Measurements from ENCODE around the gene NXNL2.

NXNL2 gene

GRCh38 chr9:88580961-88581360 is 46.0 kb downstream of the NXNL2 start:
- no peak for DNase-seq

GRCh38 chr9:88583901-88584596 is 49.1 kb downstream of the NXNL2 start:
- no peak for DNase-seq

GRCh38 chr9:88585426-88585825 is 50.4 kb downstream of the NXNL2 start:
- DNase-seq = no peak

- no peak for DNase-seq
These were observed 51.5 kb downstream of the NXNL2 start for GRCh38 chr9:88586452-88586851.

- DNase-seq = no peak
These were observed 52.2 kb downstream of the NXNL2 start for GRCh38 chr9:88587182-88587581.

GRCh38 chr9:88587885-88588649 is 53.1 kb downstream of the NXNL2 start:
- DNase-seq = no peak

GRCh38 chr9:88589656-88590055 is 54.7 kb downstream of the NXNL2 start:
- no peak for DNase-seq

- no peak for DNase-seq
These were observed 55.7 kb downstream of the NXNL2 start for GRCh38 chr9:88590558-88591146.

GRCh38 chr9:88593537-88594185 is 58.7 kb downstream of the NXNL2 start:
- DNase-seq = no peak
